Activated CD8-positive, alpha-beta memory T cell treated with anti-CD3 and anti-CD28 coated beads, Interleukin-2, amount 50 U/mL, for 1 hour (primary cell): ENCODE data around the gene CCDC24.
A peak's percentile ranks its signal among the peaks of the same experiment; 100 is the strongest.

Experiments
- DNase-seq: peaks from one replicate; pipeline ENCODE4 v3.0.0-alpha.2; 2020; ENCODE audit errors: extremely low read depth

The CCDC24 gene

GRCh38 chr1:44024031-44024902 is 32.9 kb downstream of the CCDC24 start:
- no peak for DNase-seq

GRCh38 chr1:44024903-44025525 is 33.6 kb downstream of the CCDC24 start:
- DNase-seq, result no peak

- DNase-seq, result no peak
These were observed 34.4 kb downstream of the CCDC24 start for GRCh38 chr1:44025816-44026215.

GRCh38 chr1:44027320-44027719 is 35.9 kb downstream of the CCDC24 start:
- DNase-seq, result no peak

GRCh38 chr1:44029260-44029910 is 38.0 kb downstream of the CCDC24 start:
- DNase-seq, result no peak

GRCh38 chr1:44029911-44030604 is 38.7 kb downstream of the CCDC24 start:
- peak; percentile 62 for DNase-seq

- DNase-seq, result no peak
These were observed 39.3 kb downstream of the CCDC24 start for GRCh38 chr1:44030605-44031251.

- DNase-seq, result no peak
These were observed 40.1 kb downstream of the CCDC24 start, which contains the start of gene SLC6A9 for GRCh38 chr1:44031252-44032169. Gene SLC6A9, minus strand, starts transcription at chr1:44031462. Its CDS starts 7,185 bp downstream, at chr1:44024277.

GRCh38 chr1:44032170-44032790 is 40.9 kb downstream of the CCDC24 start:
- no peak for DNase-seq

- no peak for DNase-seq
These were observed 41.7 kb downstream of the CCDC24 start for GRCh38 chr1:44033041-44033575.

GRCh38 chr1:44033756-44034155 is 42.4 kb downstream of the CCDC24 start:
- DNase-seq, result no peak

- DNase-seq, result no peak
These were observed 43.0 kb downstream of the CCDC24 start for GRCh38 chr1:44034423-44034822.

- DNase-seq, result no peak
These were observed 43.7 kb downstream of the CCDC24 start for GRCh38 chr1:44034976-44035716.

GRCh38 chr1:44035726-44036408 is 44.5 kb downstream of the CCDC24 start:
- no peak for DNase-seq

GRCh38 chr1:44036409-44037139 is 45.2 kb downstream of the CCDC24 start:
- DNase-seq, result no peak

- no peak for DNase-seq
These were observed 45.8 kb downstream of the CCDC24 start for GRCh38 chr1:44037154-44037553.

- no peak for DNase-seq
These were observed 47.7 kb downstream of the CCDC24 start for GRCh38 chr1:44038876-44039657.
